Pulmonary artery endothelial cell (primary cell): ENCODE measurements around the gene COMMD9. TPM values are rescaled to one million over a fixed set of nuclear protein-coding genes. Genes with fewer than 3 reads are reported as not detected.

Source experiments
- DNase-seq: peaks from one replicate; pipeline ENCODE4 v3.0.0-alpha.2; 2011; ENCODE audit warnings: low read depth, low spot score
- total RNA-seq: library from RNA; depleted of rRNA; stranded (reverse); fragments of >200 nt; gene quantifications from 2 replicates; pipeline ENCODE4 v1.2.3, GENCODE V29; 2014

COMMD9 gene
- total RNA-seq, 1 donor from 2014 or later = 22.3 TPM

DNA sequence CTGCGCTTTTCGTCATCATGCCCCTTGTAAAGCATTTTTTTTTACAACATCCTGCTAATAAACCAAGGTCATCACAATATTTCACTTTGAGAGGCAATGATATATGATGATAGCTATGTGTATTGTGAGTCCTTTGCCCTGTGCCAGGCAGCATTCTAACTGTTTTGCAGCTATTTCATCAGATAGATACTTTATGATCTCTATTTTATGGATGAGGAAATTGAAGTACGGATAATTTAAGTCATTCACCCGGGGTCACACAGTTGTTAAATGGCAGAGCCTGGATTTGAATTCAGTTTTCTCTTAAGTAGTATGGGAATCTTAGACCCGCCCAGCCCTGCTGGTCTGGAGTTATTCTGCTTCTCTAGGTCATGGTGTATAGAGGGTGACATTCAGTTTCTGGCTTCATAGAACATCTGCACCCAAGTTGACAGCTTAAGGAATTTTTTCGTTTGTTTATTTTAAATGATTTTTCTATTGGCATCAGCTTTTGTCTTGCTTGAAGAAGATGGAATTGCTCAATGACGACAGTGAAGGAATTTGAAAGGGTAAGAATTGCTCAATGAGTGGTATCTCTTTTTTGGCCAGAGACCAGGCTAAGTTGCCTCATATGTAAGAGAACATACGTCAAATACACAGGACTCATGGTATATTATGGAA is 7.8 kb upstream of the COMMD9 start:
- DNase-seq = no peak

- DNase-seq = no peak
Observed at GRCh38 chr11:36295926-36296325, 6.7 kb upstream of the COMMD9 start, which contains the start of gene PRR5L. TSS of gene PRR5L (plus strand) at chr11:36296288. CDS start at chr11:36401122, 104,834 bp downstream.

- DNase-seq = no peak
Observed at GRCh38 chr11:36292311-36292722, 3.1 kb upstream of the COMMD9 start.

DNA sequence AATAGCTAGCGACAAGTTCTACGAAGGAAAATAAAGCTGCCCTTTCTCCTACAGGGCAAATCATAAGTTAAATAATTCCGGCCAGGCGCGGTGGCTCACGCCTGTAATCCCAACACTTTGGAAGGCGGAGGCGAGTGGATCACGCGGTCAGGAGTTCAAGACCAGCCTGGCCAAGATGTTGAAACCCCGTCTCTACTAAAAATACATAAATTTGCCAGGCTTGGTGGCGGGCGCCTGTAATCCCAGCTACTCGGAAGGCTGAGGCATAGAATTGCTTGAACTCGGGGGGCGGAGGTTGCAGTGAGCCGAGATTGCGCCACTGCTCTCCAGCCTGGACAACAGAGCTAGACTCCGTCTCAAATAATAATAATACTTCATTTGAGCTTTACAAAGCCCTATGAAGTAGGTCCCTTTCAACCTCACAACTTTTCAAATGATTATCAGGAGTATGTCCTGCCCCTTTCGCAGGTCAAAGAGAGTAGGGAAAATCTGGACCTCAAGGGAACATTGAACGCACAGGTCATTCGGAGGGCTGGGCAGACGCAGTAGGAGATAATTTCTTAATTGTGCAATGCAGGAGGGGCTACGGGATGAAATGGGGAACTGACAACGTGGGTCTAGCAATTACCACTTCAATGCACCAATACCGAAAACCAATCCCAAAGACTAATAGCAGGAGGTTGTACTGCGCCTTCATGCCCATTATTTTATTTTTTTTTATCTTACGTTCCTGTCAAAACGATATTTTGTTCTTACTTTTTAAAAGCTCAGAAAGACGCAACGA is 590 bp downstream of the COMMD9 start:
- DNase-seq = no peak

GRCh38 chr11:36282926-36283325 is 6.3 kb downstream of the COMMD9 start:
- DNase-seq = no peak

DNA sequence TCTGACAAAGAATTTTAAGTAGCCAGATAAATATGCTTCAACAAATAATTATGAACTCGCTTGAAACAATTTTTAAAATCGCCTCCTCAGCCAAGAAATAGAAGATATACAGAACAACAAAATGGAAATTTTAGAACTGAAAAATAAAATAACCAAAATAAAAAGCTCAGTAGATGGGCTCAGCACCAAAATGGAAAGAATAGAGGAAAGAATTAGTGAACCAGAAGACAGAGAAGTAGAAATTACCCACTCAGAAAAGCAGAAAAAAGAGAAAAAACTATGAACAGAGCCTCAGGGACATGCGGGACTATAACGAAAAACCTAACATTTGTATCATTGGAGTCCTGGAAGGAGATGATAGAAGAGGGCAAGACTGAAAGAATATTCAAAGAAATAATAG is 7.4 kb downstream of the COMMD9 start:
- DNase-seq = no peak

DNA sequence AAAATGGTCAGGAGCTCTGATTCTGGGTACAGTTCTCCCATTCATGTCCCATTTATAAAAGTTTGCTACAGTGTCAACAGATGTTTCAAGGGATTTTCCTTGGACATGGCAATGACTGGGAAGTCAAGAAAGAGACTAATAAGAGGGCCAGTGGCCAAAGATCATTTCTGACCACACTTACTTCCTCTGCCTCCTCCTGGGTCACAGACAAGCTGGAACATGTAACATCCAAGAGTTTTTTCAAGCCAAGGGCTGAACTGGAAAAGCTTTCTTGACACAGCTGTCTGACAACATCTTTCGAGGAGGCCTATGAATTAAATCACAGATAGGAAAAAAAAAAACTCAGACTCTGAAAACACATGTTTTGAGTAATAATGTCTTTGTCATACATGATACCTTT is 8.7 kb downstream of the COMMD9 start:
- no peak for DNase-seq

DNA sequence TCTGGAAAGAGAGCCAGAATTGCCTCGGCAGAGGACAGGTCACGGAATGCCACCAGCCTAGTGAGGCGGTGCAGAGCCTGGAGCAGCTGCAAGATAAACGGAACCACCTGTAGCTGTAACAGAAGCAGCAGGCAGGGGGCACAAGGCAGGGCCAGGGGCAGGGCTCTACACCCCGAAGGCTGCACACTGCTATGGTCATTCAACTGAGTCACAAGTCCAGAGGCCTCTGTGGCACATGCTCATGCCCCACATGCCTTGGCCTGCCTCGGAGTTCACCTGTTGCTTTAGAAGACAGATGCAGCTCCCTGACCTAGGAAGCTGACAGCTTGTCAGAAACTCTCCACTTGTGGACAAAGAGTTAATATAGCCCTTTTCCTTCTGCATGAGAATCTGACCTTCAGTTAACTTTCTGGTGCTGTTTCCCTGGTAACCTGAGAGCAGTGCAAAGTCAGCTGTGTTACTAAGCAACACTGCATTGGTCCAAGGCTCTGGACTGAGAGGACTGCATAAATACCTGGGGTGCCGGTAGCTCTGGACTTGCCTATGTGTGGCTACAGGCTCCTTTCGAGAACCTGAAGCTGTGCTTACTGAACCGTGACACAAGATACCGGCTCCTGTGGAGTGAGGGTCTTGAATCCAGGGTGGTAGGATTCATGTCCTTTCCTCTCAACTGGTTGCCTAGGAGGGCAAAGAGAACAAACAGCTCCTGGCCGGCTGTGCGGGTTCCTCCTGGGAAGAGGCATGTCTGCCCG is 10.5 kb downstream of the COMMD9 start:
- no peak for DNase-seq

DNA sequence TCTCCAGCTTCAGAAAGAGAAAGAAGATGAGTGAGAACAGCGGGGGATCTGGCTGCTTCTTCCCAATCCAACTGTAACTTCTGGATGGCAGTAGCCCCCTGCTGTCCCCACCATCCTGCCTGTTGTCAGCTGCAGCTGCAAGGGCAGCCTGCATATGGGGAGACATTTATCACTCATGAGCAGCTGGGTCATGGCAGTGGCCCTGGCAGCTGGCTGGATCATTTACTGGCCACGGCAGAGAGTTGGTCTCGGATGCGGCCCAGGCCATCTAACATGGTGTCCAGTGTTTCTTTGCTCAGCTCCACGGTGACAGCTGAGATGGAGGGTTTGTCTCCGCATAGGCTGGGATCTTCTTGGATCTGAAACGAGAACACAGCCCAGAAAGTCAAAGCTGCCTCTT is 14.8 kb downstream of the COMMD9 start:
- DNase-seq = no peak

DNA sequence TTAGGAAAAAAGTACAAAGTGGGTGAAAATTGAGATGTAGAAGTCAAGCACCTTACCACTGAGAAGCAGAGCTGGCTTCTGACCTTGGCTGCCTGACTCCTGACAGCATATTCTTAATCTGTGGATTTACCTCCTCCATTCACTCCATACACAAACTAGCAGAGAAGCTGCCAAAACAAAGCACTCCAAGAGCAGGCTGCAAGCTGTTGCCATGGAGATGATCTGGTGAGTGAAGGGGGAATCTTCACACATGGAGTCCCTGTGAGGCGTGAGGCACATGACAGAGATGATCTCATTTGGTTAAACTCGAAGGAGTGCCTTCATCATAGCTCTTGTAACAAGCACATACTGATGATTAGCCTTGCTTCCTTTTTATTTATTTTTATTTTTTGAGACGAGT is 16.1 kb downstream of the COMMD9 start:
- DNase-seq = no peak

DNA sequence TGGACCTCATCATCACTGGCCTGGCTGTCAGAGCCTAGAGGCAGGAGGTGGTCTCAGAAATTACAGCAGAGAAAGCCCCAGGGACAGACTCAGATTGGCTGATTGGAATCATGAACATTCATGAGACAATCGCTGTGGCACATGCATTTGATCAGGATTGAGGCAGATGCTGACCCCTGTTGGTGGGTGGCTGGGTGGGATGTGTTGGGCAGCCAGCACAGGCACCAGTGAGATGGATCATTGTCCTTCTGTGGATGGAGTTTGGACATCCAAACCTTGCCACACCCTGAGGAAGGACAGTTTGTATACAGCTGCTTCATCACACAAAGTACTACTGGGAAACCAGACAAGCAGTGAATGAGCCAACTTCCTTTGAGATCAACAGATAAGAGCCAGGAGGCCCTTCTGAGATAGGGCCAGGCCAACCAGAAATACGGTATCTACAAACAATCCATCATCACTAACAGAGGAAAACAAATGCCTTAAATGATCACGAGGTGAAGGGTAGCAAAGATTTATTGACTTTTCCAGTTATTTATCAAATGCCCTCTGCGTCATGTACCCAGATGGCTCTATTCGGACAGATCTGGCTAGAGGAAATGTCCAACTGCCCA is 17.3 kb downstream of the COMMD9 start:
- DNase-seq = no peak

- no peak for DNase-seq
Observed at GRCh38 chr11:36270701-36271100, 18.5 kb downstream of the COMMD9 start.

- DNase-seq = no peak
Observed at GRCh38 chr11:36268337-36268985, 20.8 kb downstream of the COMMD9 start.

DNA sequence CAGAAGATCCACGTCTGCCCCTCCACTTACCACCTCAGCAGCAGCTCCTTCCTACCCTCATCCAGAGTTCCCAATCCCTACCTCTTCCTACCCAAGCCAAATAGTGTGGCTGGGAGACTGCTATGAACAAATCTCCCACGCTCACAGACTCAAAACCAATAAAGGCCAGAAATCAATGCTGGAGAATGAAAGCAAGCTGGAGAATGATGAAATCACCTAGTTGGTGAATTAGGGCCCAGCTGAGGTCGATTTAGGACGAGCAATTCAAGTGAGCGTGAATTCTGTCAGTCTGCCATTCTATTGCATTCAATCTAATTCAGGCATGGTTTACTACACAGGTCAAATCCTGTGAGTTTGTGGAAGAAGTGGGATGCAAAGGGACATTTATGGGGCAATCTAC is 22.5 kb downstream of the COMMD9 start:
- DNase-seq = no peak

- no peak for DNase-seq
Observed at GRCh38 chr11:36265793-36266628, 23.2 kb downstream of the COMMD9 start.

GRCh38 chr11:36264973-36265344 is 24.3 kb downstream of the COMMD9 start:
- no peak for DNase-seq

GRCh38 chr11:36264011-36264972 is 24.9 kb downstream of the COMMD9 start:
- no peak for DNase-seq

- no peak for DNase-seq
Observed at GRCh38 chr11:36261094-36261493, 28.1 kb downstream of the COMMD9 start.

DNA sequence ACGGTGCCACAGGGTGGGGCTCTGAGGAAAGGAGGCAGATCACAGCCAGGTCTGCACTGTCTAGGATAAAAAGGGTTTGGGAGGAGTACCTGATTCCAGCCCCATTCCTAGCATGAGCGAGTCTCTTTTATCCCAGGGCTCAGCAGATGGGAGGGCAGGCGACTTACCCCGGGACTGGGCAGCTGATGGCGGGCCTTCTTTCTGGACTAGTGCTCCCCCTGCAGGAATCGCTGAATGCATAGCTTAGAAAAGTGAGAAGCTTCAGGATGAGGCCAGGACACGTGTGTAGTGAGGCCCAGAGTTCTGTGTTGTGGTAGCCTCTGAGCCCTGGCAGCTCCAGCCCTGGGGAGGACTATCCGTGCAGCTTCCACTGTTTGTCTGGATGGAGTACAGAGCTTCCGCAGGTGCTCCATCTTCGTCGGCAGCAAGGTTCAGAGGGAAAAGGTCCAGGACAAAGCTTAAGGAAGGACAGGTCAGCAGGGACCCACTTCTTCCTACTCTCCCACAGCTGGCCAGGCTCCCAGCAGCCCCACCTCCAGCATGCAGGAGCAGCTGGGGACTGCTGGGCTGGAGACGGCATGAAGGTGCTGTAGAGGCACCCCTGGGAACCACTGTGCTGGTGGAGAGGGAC is 30.4 kb downstream of the COMMD9 start:
- peak; percentile 40 for DNase-seq
